Measurements from ENCODE around the gene TSPAN17.

The TSPAN17 gene

DNA sequence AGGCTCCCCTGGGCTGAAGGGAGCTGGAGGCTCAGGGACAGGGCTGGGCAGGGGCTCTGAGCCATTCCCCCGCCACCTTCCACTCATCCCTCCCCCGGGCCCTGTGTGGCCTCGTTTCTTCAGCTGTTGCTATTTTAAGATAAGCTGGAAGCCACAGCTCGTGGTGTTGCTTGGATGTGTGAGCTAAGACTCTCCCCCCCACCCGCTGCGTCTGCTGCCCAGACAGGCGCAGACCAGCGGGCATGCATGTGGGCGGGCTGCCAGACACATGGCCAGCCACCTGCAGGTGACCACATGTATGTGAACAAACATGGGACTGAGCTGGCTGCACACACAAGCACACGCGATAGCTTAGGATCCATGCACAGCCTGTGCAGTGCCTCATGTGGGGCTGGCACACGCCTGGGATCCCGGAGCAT lies 25.6 kb upstream of the TSPAN17 start:
- no peak for DNase-seq (ENCODE audit: low read depth in 2 of 3, low spot score in 2 of 3)

- DNase-seq (ENCODE audit: low read depth in 2 of 3, low spot score in 2 of 3), result no peak
Observed at GRCh38 chr5:176624142-176624541, 23.1 kb upstream of the TSPAN17 start.

- DNase-seq (ENCODE audit: low read depth in 2 of 3, low spot score in 2 of 3), result no peak
Observed at GRCh38 chr5:176624938-176625337, 22.3 kb upstream of the TSPAN17 start.

DNA sequence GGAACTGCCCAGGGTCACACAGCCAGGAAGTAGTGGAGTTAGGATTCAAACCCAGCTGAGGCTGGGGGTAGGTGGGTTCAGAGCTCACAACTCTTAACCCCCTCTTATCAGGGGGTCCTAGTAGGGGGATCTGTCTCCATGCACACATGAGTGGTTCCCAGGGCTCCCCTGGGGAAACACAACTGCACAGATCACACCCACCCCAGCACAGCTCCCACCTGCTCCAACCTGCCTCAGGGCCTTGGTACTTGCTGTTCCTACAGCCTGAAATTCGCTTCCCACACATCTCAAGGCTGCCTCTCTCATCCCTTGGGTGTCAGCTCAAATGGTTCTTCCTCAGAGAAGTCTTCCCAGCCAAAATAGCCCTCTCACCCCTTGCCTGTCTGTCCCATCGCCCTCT lies 21.8 kb upstream of the TSPAN17 start:
- no peak for DNase-seq (ENCODE audit: low read depth in 2 of 3, low spot score in 2 of 3)

DNA sequence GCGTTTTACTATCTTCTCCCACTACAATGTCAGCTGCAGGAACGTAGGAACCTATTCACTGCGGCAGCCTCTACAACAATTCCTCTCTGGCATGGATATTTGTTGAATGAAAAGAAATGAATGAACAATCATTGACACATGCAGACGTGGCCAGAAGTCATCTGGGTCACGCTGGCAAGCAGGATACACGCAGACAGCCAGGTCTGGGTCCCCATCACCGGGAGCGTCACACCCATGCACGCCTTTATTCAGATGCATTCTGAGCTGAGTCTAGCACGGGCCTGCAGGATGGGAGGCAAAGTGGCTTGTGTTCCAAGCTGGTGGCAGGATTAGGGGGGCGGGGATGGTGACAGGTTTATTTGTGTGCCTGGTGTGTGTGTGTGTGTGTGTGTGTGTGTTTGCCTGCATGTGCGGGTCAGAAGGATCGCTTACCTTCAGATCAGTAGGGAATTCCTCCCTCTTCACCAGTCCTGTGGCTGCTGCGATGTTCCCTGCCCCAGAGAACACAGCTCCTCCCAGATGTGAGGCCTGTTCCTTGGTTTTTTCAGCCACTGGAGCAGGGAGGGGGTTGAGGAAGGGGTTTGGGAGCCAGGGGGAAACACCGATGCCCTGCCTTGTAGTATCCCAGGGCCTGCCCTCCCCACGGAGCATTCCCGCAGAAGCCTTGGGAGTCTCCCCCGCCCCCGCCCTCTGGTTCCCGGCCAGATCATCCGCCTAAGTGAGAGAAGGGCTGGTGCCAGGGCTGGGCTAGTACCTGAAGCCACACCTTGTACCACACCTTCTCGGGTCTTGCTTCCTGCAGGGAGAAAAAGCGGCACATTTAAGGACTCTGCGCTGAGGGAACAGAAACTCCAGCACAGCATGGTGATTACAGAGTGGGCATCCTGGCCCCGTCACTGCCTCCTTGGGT lies 21.1 kb upstream of the TSPAN17 start:
- DNase-seq (ENCODE audit: low read depth in 2 of 3, low spot score in 2 of 3), result no peak

DNA sequence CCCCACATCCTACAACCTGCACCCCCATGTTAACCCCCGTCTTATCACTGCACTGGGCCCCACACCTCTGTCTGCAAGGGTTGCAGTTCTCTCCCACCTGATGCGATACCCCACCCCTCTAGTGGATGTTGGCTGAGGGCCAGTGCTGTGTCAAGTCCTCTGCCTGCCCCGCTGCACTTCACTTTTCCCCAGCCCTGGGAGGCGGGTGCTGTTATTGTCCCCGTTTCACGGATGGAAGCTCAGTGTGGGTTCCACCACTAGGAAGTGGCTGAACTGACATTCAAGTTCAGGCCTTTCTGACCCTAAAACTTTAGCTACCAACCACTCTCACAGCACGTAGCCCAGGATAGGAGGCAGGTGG lies 20.4 kb upstream of the TSPAN17 start:
- DNase-seq (ENCODE audit: low read depth in 2 of 3, low spot score in 2 of 3), result no peak

DNA sequence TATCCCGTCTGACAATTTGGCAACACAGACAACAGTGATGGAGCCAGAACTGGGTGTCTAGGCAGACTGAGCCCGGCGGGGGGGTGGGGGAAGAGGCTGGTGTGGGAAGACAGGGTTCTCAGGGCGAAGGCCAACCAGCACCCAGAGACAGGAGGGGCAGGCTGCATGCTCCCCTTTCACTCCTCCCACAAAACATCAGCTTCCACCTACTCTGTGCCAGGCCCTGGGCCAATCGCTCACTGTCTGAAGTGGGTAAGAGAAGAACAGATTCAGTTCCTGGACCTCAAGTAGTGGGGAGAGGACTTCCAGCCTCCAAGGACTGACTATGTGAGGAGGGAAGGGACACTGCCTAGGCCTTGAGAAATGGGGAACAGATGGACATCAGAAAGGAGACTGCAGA lies 19.7 kb upstream of the TSPAN17 start:
- no peak for DNase-seq (ENCODE audit: low read depth in 2 of 3, low spot score in 2 of 3)

- DNase-seq (ENCODE audit: low read depth in 2 of 3, low spot score in 2 of 3), result no peak
Observed at GRCh38 chr5:176628406-176629228, 18.7 kb upstream of the TSPAN17 start.

DNA sequence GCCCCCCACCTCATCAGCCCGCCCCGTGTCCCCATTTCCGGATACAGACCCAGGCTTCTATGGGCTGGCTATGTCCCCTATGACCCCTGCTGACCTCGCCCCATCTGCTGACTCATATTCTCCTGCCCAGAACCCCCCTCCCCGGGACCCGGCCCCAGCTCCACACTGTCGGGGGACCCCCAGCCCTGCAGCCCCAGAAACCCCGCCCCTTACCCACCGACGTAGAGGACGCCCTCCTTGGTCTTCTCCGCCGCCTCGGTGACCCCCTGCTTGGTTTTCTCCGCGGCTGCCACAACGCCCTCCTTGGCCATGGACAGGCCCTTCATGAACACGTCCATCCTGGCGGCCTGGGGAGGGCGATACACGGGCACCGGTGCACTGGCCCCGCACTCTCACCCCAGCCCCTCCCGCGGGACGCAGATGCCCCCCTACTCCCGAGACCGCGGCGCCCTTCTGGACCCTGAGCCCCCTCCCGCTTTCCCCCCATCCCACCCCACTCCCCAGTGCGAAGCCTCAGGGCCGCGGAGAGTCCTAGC lies 17.9 kb upstream of the TSPAN17 start:
- no peak for DNase-seq (ENCODE audit: low read depth in 2 of 3, low spot score in 2 of 3)

GRCh38 chr5:176629853-176630680 lies 17.2 kb upstream of the TSPAN17 start, which contains the start of the genes EIF4E1B and SNCB:
TSS of gene EIF4E1B (plus strand) at chr5:176630675. CDS start at chr5:176642788, 12,113 bp downstream.
TSS of gene SNCB (minus strand) at chr5:176630534. CDS start at chr5:176629654, 880 bp downstream.
- DNase-seq (ENCODE audit: low read depth in 2 of 3, low spot score in 2 of 3), result no peak

- no peak for DNase-seq (ENCODE audit: low read depth in 2 of 3, low spot score in 2 of 3)
Observed at GRCh38 chr5:176630681-176631222, 16.5 kb upstream of the TSPAN17 start.

- no peak for DNase-seq (ENCODE audit: low read depth in 2 of 3, low spot score in 2 of 3)
Observed at GRCh38 chr5:176631383-176632200, 15.7 kb upstream of the TSPAN17 start.

DNA sequence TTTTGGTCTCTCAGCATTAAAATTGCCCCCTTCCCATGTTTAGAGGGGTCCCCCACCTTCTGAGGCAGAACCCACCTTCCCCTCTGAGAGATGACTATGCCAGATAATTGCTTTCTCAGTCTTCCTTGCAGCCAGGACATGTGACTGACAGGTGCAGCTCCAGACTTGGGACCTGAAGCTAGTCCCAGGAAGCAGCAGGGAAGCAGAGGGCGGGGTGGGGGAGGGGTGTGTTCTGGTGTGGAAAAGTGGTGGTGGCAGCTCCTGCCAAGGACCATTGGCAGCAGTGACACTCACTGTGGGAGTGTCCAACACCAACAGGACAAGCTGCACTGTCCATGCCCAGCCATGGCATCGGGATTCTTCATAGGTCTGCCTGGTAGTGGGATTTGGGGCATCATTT lies 14.5 kb upstream of the TSPAN17 start:
- no peak for DNase-seq (ENCODE audit: low read depth in 2 of 3, low spot score in 2 of 3)

DNA sequence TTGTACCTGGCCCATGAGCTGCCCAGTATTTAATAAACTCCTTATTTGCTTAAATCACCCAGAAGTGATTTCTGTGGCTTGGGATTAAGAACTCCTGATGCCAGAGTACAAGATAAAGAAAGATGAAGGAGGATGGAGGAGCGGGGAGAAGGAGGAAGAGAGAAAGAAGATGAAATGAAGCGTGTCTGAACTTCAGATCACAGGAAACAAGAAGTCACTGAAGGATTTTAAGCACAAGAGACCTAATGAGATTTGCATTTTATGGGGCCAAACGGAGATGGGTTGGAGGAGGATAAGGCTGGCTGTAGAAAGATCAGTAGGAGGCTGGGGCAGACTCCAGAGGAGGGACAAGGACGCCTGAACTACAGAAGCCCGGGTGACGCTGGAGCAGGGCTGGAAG lies 13.7 kb upstream of the TSPAN17 start:
- no peak for DNase-seq (ENCODE audit: low read depth in 2 of 3, low spot score in 2 of 3)

DNA sequence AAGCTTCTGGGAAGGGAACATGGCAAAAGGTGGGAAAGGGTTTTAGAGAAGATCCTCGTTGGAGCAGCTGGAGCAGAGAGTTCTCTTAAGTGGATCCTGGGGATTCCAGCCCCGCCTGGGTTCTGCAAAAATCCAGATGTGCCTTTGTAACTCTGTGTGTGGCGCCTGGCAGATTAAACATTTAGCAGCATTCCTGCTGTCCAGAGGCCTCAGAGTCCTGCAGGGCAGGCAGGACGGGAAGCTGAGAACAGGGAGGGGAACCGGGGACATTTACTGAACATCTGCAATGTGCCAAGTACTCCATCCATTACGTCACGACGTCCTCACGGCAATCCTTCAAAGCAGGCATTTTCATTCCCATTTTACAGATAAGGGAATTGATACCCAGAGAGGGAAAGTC lies 10.9 kb upstream of the TSPAN17 start:
- no peak for DNase-seq (ENCODE audit: low read depth in 2 of 3, low spot score in 2 of 3)

GRCh38 chr5:176637556-176637955 lies 9.7 kb upstream of the TSPAN17 start:
- DNase-seq (ENCODE audit: low read depth in 2 of 3, low spot score in 2 of 3), result no peak

- no peak for DNase-seq (ENCODE audit: low read depth in 2 of 3, low spot score in 2 of 3)
Observed at GRCh38 chr5:176638437-176638836, 8.8 kb upstream of the TSPAN17 start.

DNA sequence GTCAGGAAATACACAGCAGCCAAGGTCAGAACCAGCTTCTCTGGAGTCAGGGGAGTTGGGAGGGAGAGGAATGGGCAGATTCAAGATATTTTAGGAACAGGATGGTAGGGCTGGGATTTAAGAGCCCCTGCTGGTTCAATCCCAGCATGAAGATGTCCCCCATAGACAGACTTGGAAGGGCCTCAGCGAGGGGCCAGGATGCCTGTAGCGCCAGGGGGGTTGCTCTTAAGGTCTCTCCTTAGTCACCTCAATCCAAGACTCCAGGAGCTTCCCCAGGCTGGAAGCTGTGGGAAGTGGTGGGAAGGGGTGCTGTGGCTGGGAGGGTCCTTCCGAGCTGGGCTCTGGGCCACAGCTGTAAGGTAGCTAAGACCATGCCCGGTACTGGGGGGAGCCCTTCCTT lies 8.1 kb upstream of the TSPAN17 start:
- no peak for DNase-seq (ENCODE audit: low read depth in 2 of 3, low spot score in 2 of 3)

DNA sequence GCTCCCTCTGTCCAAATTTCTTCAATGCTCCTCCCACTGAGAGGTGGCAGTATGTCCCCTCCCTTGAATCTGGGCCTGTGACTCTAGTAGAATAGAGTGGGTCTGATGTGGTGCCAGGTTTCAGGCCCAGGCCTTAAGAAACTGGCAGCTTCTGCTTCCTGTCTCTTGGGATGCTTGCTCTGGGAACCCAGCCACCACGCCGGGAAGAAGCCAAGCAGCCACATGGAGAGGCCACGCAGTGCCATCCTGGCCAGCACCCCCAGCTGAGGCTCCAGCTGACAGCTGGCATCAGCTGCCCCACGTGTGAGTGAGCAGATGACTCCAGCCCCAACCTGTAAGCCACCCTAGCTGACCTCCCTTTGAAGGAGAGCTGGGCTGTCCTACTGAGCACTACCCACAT lies 7.3 kb upstream of the TSPAN17 start:
- DNase-seq (ENCODE audit: low read depth in 2 of 3, low spot score in 2 of 3), result no peak

- DNase-seq (ENCODE audit: low read depth in 2 of 3, low spot score in 2 of 3), result no peak
Observed at GRCh38 chr5:176640616-176641015, 6.7 kb upstream of the TSPAN17 start.

Measured in activated CD8-positive, alpha-beta memory T cell treated with anti-CD3 and anti-CD28 coated beads for 48 hours (primary cell).